HG03045 (cell line): ENCODE results near the gene POMT2.

ENCODE experiments used
- ATAC-seq: cut with Tn5 transposase; IDR thresholded peaks from one replicate; pipeline ENCODE4 v1.9.1; 2021; ENCODE audit warnings: mild to moderate bottlenecking, moderate library complexity; ENCODE audit not compliant: unreplicated experiment

POMT2 gene

GRCh38 chr14:77245820-77246219 lies 74.9 kb downstream of the POMT2 start:
- no peak for ATAC-seq

- ATAC-seq = no peak
Observed at GRCh38 chr14:77243853-77244252, 76.8 kb downstream of the POMT2 start.

- ATAC-seq = no peak
Observed at GRCh38 chr14:77242752-77243151, 77.9 kb downstream of the POMT2 start.

GRCh38 chr14:77241955-77242354 lies 78.7 kb downstream of the POMT2 start:
- no peak for ATAC-seq

- no peak for ATAC-seq
Observed at GRCh38 chr14:77240336-77240915, 80.3 kb downstream of the POMT2 start.

- no peak for ATAC-seq
Observed at GRCh38 chr14:77239412-77239811, 81.3 kb downstream of the POMT2 start.

- ATAC-seq = no peak
Observed at GRCh38 chr14:77238996-77239395, 81.7 kb downstream of the POMT2 start.

GRCh38 chr14:77238356-77238755 lies 82.3 kb downstream of the POMT2 start:
- no peak for ATAC-seq

- no peak for ATAC-seq
Observed at GRCh38 chr14:77236814-77237213, 83.9 kb downstream of the POMT2 start.

GRCh38 chr14:77231721-77232120 lies 89.0 kb downstream of the POMT2 start:
- ATAC-seq = no peak

GRCh38 chr14:77230914-77231313 lies 89.8 kb downstream of the POMT2 start:
- ATAC-seq = no peak

- ATAC-seq = no peak
Observed at GRCh38 chr14:77228056-77228455, 92.6 kb downstream of the POMT2 start.

- no peak for ATAC-seq
Observed at GRCh38 chr14:77225892-77226557, 94.7 kb downstream of the POMT2 start.

GRCh38 chr14:77225254-77225653 lies 95.4 kb downstream of the POMT2 start:
- no peak for ATAC-seq
